SK-N-SH treated with all-trans-retinoic acid at 6 μM for 48 hours (cell line): Measurements from ENCODE around the gene PODXL2.

Experiments
- ATAC-seq: fragments of 200-7000 bp; cut with Tn5 transposase; 3 replicates; pipeline ENCODE4 v1.9.1; 2020; ENCODE audit warnings: mild to moderate bottlenecking, moderate library complexity
- ARNTL ChIP-seq: fragments of 450-650 bp; formaldehyde crosslinking; IDR thresholded peaks from 2 replicates; pipeline ENCODE4 v1.5.0; 2020; ENCODE audit warnings: low read depth, mild to moderate bottlenecking, moderate library complexity, borderline replicate concordance
- BACH2 ChIP-seq: fragments of 250-450 bp; sonication (Bioruptor Pico); IDR thresholded peaks from 2 replicates; pipeline ENCODE4 v1.9.0; 2021; ENCODE audit warnings: mild to moderate bottlenecking, borderline replicate concordance
- CSDC2 ChIP-seq: fragments of 250-450 bp; sonication (Bioruptor Pico); IDR thresholded peaks from 2 replicates; pipeline ENCODE4 v1.5.0; 2020; ENCODE audit warnings: mild to moderate bottlenecking, moderate library complexity
- ESRRG ChIP-seq: fragments of 250-450 bp; sonication (Bioruptor Pico); IDR thresholded peaks from 2 replicates; pipeline ENCODE4 v1.6.1; 2021; ENCODE audit warnings: mild to moderate bottlenecking
- GLIS3 ChIP-seq: fragments of 250-450 bp; sonication (Bioruptor Pico); IDR thresholded peaks from 2 replicates; pipeline ENCODE4 v1.5.0; 2020; ENCODE audit warnings: mild to moderate bottlenecking, moderate library complexity
- ISL1 ChIP-seq: fragments of 250-450 bp; sonication (Bioruptor Pico); IDR thresholded peaks from 2 replicates; pipeline ENCODE4 v2.1.2; 2022; ENCODE audit warnings: mild to moderate bottlenecking, moderate library complexity
- OSR1 ChIP-seq: fragments of 250-450 bp; sonication (Bioruptor Pico); IDR thresholded peaks from 2 replicates; pipeline ENCODE4 v1.8.0; 2022; ENCODE audit warnings: moderate library complexity, mild to moderate bottlenecking, inconsistent platforms
- PPARA ChIP-seq: fragments of 250-450 bp; sonication (Bioruptor Pico); IDR thresholded peaks from 2 replicates; pipeline ENCODE4 v1.5.0; 2020; ENCODE audit warnings: mild to moderate bottlenecking, borderline replicate concordance
- RARB ChIP-seq: fragments of 250-450 bp; sonication (Bioruptor Pico); IDR thresholded peaks from 2 replicates; pipeline ENCODE4 v1.8.0; 2021; ENCODE audit warnings: mild to moderate bottlenecking, moderate library complexity
- SNAI2 ChIP-seq: fragments of 250-450 bp; sonication (Bioruptor Pico); IDR thresholded peaks from 2 replicates; pipeline ENCODE4 v1.5.0; 2020; ENCODE audit warnings: mild to moderate bottlenecking, moderate library complexity
- TCF4 ChIP-seq: fragments of 250-450 bp; sonication (Bioruptor Pico); IDR thresholded peaks from 2 replicates; pipeline ENCODE4 v1.8.0; 2021; ENCODE audit warnings: mild to moderate bottlenecking, moderate library complexity, borderline replicate concordance
- TOX ChIP-seq: fragments of 250-450 bp; sonication (Bioruptor Pico); IDR thresholded peaks from 2 replicates; pipeline ENCODE4 v1.8.0; 2021; ENCODE audit warnings: mild to moderate bottlenecking, moderate library complexity, borderline replicate concordance
- ZC3H10 ChIP-seq: fragments of 250-450 bp; sonication (Bioruptor Pico); IDR thresholded peaks from 2 replicates; pipeline ENCODE4 v1.5.1; 2021; ENCODE audit warnings: mild to moderate bottlenecking, moderate library complexity
- ZFP3 ChIP-seq: fragments of 250-450 bp; sonication (Bioruptor Pico); IDR thresholded peaks from 2 replicates; pipeline ENCODE4 v1.5.0; 2020; ENCODE audit warnings: mild to moderate bottlenecking, moderate library complexity
- ZFP30 ChIP-seq: fragments of 450-650 bp; formaldehyde crosslinking; IDR thresholded peaks from 2 replicates; pipeline ENCODE4 v1.5.0; 2022; ENCODE audit warnings: mild to moderate bottlenecking, moderate library complexity
- ZNF565 ChIP-seq: fragments of 450-650 bp; formaldehyde crosslinking; conservative IDR thresholded peaks from 2 replicates; pipeline ENCODE4 v1.5.0; 2020; ENCODE audit warnings: low read depth, mild to moderate bottlenecking, moderate library complexity
- ZNF70 ChIP-seq: fragments of 450-650 bp; formaldehyde crosslinking; IDR thresholded peaks from 2 replicates; pipeline ENCODE4 v1.5.0; 2020; ENCODE audit warnings: mild to moderate bottlenecking, moderate library complexity
- ZNF8 ChIP-seq: fragments of 450-650 bp; formaldehyde crosslinking; IDR thresholded peaks from 2 replicates; pipeline ENCODE4 v1.5.0; 2020; ENCODE audit warnings: mild to moderate bottlenecking, moderate library complexity
- TF ChIP-seq, protein P1 (sequence below): fragments of 250-450 bp; sonication (Bioruptor Pico); IDR thresholded peaks from 2 replicates; pipeline ENCODE4 v1.8.0; 2020; ENCODE audit warnings: mild to moderate bottlenecking, moderate library complexity, borderline replicate concordance
- TF ChIP-seq, protein P2 (sequence below): fragments of 250-450 bp; sonication (Bioruptor Pico); IDR thresholded peaks from 2 replicates; pipeline ENCODE4 v1.5.1; 2020; ENCODE audit warnings: low read depth, mild to moderate bottlenecking, moderate library complexity
- TF ChIP-seq, protein P3 (sequence below): fragments of 250-450 bp; sonication (Bioruptor Pico); IDR thresholded peaks from 2 replicates; pipeline ENCODE4 v1.5.0; 2020; ENCODE audit warnings: mild to moderate bottlenecking, moderate library complexity
- TF ChIP-seq, protein P4 (sequence below): fragments of 250-450 bp; sonication (Bioruptor Pico); IDR thresholded peaks from 2 replicates; pipeline ENCODE4 v1.5.1; 2021; ENCODE audit warnings: mild to moderate bottlenecking, moderate library complexity

PODXL2 gene

DNA sequence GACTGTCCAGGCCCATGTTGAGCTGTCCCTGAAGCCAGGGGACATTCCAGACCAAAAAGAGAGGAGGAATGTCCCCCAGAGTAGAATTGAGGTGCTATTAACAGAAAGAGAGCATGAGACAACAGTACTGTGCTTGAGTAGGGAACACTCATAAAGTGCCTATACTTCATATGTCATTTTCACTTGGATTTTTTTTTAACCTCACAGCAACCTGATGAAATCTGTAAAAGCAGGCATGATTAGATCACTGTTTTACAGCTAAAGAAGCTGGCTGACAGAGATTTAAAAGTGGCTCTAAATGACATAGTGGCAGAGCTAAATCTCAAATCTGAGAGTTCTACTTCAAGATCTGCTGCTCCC lies 18.8 kb downstream of the PODXL2 start:
- no peak for TF ChIP-seq ARNTL
- no peak for TF ChIP-seq ISL1 (CRISPR knock-in tag)
- no peak for TF ChIP-seq ZNF8 (CRISPR knock-in tag)
- TF ChIP-seq ZC3H10 = no peak
- ATAC-seq = no peak

DNA sequence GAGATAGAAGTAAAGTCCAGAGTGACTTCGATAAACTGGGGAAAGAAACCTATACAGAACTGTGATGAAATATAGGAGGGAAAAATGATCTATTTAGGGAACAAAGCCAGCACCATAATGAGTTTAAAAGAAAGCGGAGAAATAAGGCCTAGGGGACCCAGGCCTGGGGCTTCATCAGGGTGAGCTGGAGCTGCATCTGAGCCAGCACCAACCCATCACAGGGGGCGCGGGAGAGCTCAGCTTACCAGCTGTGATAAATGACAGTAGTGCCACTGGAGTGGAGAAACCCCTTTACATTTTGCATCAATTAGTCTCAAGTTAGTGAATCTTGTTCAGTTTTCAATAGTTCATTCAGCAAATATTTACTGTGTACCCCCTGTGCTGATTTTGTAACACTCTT lies 21.3 kb downstream of the PODXL2 start:
- TF ChIP-seq, protein P1, sequence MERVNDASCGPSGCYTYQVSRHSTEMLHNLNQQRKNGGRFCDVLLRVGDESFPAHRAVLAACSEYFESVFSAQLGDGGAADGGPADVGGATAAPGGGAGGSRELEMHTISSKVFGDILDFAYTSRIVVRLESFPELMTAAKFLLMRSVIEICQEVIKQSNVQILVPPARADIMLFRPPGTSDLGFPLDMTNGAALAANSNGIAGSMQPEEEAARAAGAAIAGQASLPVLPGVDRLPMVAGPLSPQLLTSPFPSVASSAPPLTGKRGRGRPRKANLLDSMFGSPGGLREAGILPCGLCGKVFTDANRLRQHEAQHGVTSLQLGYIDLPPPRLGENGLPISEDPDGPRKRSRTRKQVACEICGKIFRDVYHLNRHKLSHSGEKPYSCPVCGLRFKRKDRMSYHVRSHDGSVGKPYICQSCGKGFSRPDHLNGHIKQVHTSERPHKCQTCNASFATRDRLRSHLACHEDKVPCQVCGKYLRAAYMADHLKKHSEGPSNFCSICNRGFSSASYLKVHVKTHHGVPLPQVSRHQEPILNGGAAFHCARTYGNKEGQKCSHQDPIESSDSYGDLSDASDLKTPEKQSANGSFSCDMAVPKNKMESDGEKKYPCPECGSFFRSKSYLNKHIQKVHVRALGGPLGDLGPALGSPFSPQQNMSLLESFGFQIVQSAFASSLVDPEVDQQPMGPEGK (CRISPR knock-in tag) = no peak
- TF ChIP-seq CSDC2 (CRISPR knock-in tag) = no peak
- TF ChIP-seq SNAI2 = no peak
- TF ChIP-seq ZFP30 (CRISPR knock-in tag) = no peak
- TF ChIP-seq, protein P2, sequence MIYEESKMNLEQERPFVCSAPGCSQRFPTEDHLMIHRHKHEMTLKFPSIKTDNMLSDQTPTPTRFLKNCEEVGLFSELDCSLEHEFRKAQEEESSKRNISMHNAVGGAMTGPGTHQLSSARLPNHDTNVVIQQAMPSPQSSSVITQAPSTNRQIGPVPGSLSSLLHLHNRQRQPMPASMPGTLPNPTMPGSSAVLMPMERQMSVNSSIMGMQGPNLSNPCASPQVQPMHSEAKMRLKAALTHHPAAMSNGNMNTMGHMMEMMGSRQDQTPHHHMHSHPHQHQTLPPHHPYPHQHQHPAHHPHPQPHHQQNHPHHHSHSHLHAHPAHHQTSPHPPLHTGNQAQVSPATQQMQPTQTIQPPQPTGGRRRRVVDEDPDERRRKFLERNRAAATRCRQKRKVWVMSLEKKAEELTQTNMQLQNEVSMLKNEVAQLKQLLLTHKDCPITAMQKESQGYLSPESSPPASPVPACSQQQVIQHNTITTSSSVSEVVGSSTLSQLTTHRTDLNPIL = no peak
- no peak for TF ChIP-seq ESRRG (CRISPR knock-in tag)
- no peak for TF ChIP-seq ZNF70 (CRISPR knock-in tag)
- no peak for TF ChIP-seq RARB
- TF ChIP-seq ARNTL = no peak

DNA sequence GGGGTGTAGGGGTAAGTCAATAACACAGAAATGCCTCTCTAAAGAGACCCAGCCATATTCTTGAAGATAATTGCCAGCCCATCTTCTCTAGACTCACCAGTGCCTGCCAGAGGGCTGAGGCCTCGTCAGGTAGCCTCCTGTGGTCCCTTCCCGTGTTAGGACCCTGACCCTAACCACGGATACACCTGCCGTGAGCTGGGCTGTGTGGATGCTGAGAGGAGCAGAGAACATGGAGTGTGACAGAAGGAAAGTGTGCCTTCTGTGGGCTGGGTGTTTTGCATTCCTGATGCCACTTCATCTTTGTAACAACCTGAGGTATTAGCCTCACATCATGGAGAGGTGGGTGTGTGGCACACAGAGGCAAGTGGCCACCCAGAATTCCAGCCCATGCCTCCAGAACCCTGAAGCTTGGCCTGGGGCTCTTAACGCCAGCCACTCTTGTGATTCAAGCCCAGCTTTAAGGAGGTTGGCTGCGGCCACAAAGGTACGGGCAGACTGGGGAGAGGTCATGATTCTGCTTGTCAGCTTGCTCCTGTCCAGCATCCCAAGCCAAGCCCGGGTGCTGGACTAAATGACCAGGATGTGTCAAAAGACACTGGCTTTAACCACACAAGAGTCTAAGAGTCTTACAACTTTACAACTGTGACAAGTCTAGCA lies 22.7 kb downstream of the PODXL2 start:
- no peak for TF ChIP-seq ZC3H10
- no peak for TF ChIP-seq GLIS3 (CRISPR knock-in tag)
- no peak for TF ChIP-seq ZNF8 (CRISPR knock-in tag)
- TF ChIP-seq TOX (CRISPR knock-in tag) = no peak
- TF ChIP-seq, protein P3, sequence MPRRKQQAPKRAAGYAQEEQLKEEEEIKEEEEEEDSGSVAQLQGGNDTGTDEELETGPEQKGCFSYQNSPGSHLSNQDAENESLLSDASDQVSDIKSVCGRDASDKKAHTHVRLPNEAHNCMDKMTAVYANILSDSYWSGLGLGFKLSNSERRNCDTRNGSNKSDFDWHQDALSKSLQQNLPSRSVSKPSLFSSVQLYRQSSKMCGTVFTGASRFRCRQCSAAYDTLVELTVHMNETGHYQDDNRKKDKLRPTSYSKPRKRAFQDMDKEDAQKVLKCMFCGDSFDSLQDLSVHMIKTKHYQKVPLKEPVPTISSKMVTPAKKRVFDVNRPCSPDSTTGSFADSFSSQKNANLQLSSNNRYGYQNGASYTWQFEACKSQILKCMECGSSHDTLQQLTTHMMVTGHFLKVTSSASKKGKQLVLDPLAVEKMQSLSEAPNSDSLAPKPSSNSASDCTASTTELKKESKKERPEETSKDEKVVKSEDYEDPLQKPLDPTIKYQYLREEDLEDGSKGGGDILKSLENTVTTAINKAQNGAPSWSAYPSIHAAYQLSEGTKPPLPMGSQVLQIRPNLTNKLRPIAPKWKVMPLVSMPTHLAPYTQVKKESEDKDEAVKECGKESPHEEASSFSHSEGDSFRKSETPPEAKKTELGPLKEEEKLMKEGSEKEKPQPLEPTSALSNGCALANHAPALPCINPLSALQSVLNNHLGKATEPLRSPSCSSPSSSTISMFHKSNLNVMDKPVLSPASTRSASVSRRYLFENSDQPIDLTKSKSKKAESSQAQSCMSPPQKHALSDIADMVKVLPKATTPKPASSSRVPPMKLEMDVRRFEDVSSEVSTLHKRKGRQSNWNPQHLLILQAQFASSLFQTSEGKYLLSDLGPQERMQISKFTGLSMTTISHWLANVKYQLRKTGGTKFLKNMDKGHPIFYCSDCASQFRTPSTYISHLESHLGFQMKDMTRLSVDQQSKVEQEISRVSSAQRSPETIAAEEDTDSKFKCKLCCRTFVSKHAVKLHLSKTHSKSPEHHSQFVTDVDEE (CRISPR knock-in tag) = no peak
- TF ChIP-seq CSDC2 (CRISPR knock-in tag) = no peak
- TF ChIP-seq ZNF70 (CRISPR knock-in tag) = no peak
- no peak for TF ChIP-seq OSR1 (CRISPR knock-in tag)
- TF ChIP-seq ARNTL = no peak
- TF ChIP-seq SNAI2 = no peak
- TF ChIP-seq, protein P4, sequence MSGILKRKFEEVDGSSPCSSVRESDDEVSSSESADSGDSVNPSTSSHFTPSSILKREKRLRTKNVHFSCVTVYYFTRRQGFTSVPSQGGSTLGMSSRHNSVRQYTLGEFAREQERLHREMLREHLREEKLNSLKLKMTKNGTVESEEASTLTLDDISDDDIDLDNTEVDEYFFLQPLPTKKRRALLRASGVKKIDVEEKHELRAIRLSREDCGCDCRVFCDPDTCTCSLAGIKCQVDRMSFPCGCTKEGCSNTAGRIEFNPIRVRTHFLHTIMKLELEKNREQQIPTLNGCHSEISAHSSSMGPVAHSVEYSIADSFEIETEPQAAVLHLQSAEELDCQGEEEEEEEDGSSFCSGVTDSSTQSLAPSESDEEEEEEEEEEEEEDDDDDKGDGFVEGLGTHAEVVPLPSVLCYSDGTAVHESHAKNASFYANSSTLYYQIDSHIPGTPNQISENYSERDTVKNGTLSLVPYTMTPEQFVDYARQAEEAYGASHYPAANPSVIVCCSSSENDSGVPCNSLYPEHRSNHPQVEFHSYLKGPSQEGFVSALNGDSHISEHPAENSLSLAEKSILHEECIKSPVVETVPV (CRISPR knock-in tag) = no peak
- TF ChIP-seq, protein P1 (CRISPR knock-in tag) = no peak
- no peak for TF ChIP-seq ISL1 (CRISPR knock-in tag)
- TF ChIP-seq TCF4 = no peak
- TF ChIP-seq ZNF565 (CRISPR knock-in tag) = no peak
- TF ChIP-seq ZFP30 (CRISPR knock-in tag) = no peak
- no peak for TF ChIP-seq PPARA (CRISPR knock-in tag)
- TF ChIP-seq, protein P2 = no peak
- TF ChIP-seq ZFP3 (CRISPR knock-in tag) = no peak
- no peak for TF ChIP-seq BACH2
- TF ChIP-seq, all 23 proteins: peak for 0
- ATAC-seq = peak; percentile 12; the same call in 1 of the 3 replicates

More for the DNA sequence above, 21.3 kb downstream of the PODXL2 start:
- ATAC-seq = no peak
